HepG2 (cell line): ENCODE results near the gene SH3BGRL2. TPM values are rescaled to one million over a fixed set of nuclear protein-coding genes. Genes with fewer than 3 reads are reported as not detected.

ENCODE experiments used
- CBX2 ChIP-seq, 2 experiments: fragments of 200-600 bp in 1 of 2; sonication (generic); formaldehyde crosslinking in 1 of 2; IDR thresholded peaks; 2 replicates each; pipeline versions ENCODE4 v1.7.0 to v1.8.1; 2018 to 2022; ENCODE audit warnings: low read depth in 2 of 2, low read length in 1 of 2, mild to moderate bottlenecking in 1 of 2, missing genetic modification reagents in 1 of 2
- CC2D1A ChIP-seq: sonication (generic); formaldehyde crosslinking; IDR thresholded peaks from 2 replicates; pipeline ENCODE4 v1.8.1; 2023; ENCODE audit warnings: mild to moderate bottlenecking, missing genetic modification reagents
- DPF2 ChIP-seq: sonication (generic); formaldehyde crosslinking; IDR thresholded peaks from 2 replicates; pipeline ENCODE4 v1.4.0; 2020; ENCODE audit warnings: mild to moderate bottlenecking, low read depth, missing genetic modification reagents, borderline replicate concordance
- HNRNPK ChIP-seq: fragments of 200-400 bp; formaldehyde crosslinking; IDR thresholded peaks from 2 replicates; pipeline ENCODE4 v1.6.1; 2018; ENCODE audit warnings: low read length, low read depth, moderate library complexity, mild to moderate bottlenecking; ENCODE audit not compliant: poor library complexity, severe bottlenecking
- JARID2 ChIP-seq: sonication (generic); formaldehyde crosslinking; IDR thresholded peaks from 2 replicates; pipeline ENCODE4 v1.8.1; 2023; ENCODE audit warnings: missing genetic modification reagents, inconsistent platforms; ENCODE audit not compliant: insufficient replicate concordance
- MBD4 ChIP-seq: IDR thresholded peaks from 2 replicates; pipeline ENCODE4 v1.6.1; 2012; ENCODE audit warnings: low read length, inconsistent platforms, borderline replicate concordance
- PAX8 ChIP-seq: sonication (generic); formaldehyde crosslinking; IDR thresholded peaks from 2 replicates; pipeline ENCODE4 v1.8.0; 2022; ENCODE audit warnings: mild to moderate bottlenecking, missing genetic modification reagents, borderline replicate concordance
- POGZ ChIP-seq: sonication (generic); formaldehyde crosslinking; IDR thresholded peaks from 2 replicates; pipeline ENCODE4 v1.4.0; 2020; ENCODE audit warnings: mild to moderate bottlenecking, missing genetic modification reagents
- POLR2AphosphoS5 ChIP-seq: IDR thresholded peaks from 2 replicates; pipeline ENCODE4 v1.6.1; 2012; ENCODE audit warnings: low read depth, low read length
- REL ChIP-seq: sonication (generic); formaldehyde crosslinking; conservative IDR thresholded peaks from 2 replicates; pipeline ENCODE4 v1.8.0; 2022; ENCODE audit warnings: mild to moderate bottlenecking, missing genetic modification reagents, moderate library complexity
- REXO4 ChIP-seq: sonication (generic); formaldehyde crosslinking; IDR thresholded peaks from 2 replicates; pipeline ENCODE4 v1.8.0; 2022; ENCODE audit warnings: missing genetic modification reagents, mild to moderate bottlenecking, borderline replicate concordance
- SMYD3 ChIP-seq: sonication (generic); formaldehyde crosslinking; IDR thresholded peaks from 2 replicates; pipeline ENCODE4 v1.8.1; 2023; ENCODE audit warnings: mild to moderate bottlenecking, missing genetic modification reagents
- TBX3 ChIP-seq: fragments of 450-650 bp; IDR thresholded peaks from 2 replicates; pipeline ENCODE4 v1.6.1; 2017; ENCODE audit warnings: antibody characterized with exemption, mild to moderate bottlenecking, inconsistent platforms, borderline replicate concordance
- ZBTB3 ChIP-seq: sonication (generic); formaldehyde crosslinking; IDR thresholded peaks from 2 replicates; pipeline ENCODE4 v1.4.0; 2020; ENCODE audit warnings: low read depth, mild to moderate bottlenecking, moderate library complexity, missing genetic modification reagents, borderline replicate concordance
- ZNF614 ChIP-seq: IDR thresholded peaks from 2 replicates; pipeline ENCODE4 v1.6.1; 2018; ENCODE audit warnings: missing biosample characterization, missing genetic modification reagents, inconsistent platforms, borderline replicate concordance
- ZNF883 ChIP-seq: sonication (generic); formaldehyde crosslinking; IDR thresholded peaks from 2 replicates; pipeline ENCODE4 v1.5.1; 2020; ENCODE audit warnings: mild to moderate bottlenecking, missing genetic modification reagents; ENCODE audit errors: not compliant biosample characterization
- ZSCAN29 ChIP-seq: sonication (generic); formaldehyde crosslinking; conservative IDR thresholded peaks from 2 replicates; pipeline ENCODE4 v1.4.0; 2020; ENCODE audit warnings: mild to moderate bottlenecking, missing genetic modification reagents
- polyA plus RNA-seq, 8 experiments: library from polyadenylated mRNA; depleted of rRNA in 3 of 8; stranded (reverse) in 7 of 8; unstranded in 1 of 8; fragments of >200 nt; fragmentation: Illumina TruSeq in 4 of 8; extraction: Trizol in 4 of 8; gene quantifications; 2 replicates each; pipeline versions ENCODE4 v1.2.1 to v1.2.3, GENCODE V29; 2011 to 2016; ENCODE audit warnings: low read depth in 4 of 8, missing spikeins in 1 of 8, mixed read lengths in 1 of 8; ENCODE audit not compliant: insufficient read depth in 1 of 8
- total RNA-seq, 5 experiments: library from RNA; depleted of rRNA; stranded (reverse); fragments of >200 nt; fragmentation: Illumina TruSeq; extraction: Trizol; gene quantifications; 2 replicates each; pipeline ENCODE4 v1.2.3, GENCODE V29; 2016; ENCODE audit warnings: low read depth in 1 of 5
- TF ChIP-seq, protein P1 (sequence below): sonication (generic); formaldehyde crosslinking; IDR thresholded peaks from 2 replicates; pipeline ENCODE4 v1.5.1; 2020; ENCODE audit warnings: missing genetic modification reagents, mild to moderate bottlenecking, borderline replicate concordance
- TF ChIP-seq, protein P2 (sequence below): sonication (generic); formaldehyde crosslinking; IDR thresholded peaks from 2 replicates; pipeline ENCODE4 v1.5.0; 2020; ENCODE audit warnings: missing genetic modification reagents
- TF ChIP-seq, protein P3 (sequence below): sonication (generic); formaldehyde crosslinking; conservative IDR thresholded peaks from 2 replicates; pipeline ENCODE4 v1.8.0; 2022; ENCODE audit warnings: missing genetic modification reagents
- TF ChIP-seq, protein P4 (sequence below): IDR thresholded peaks from 2 replicates; pipeline ENCODE4 v1.6.1; 2016; ENCODE audit warnings: missing biosample characterization, missing genetic modification reagents, low read depth
- TF ChIP-seq, protein P5 (sequence below): sonication (generic); formaldehyde crosslinking; IDR thresholded peaks from 2 replicates; pipeline ENCODE4 v1.4.0; 2020; ENCODE audit warnings: missing genetic modification reagents
- TF ChIP-seq, protein P6 (sequence below): sonication (generic); formaldehyde crosslinking; IDR thresholded peaks from 2 replicates; pipeline ENCODE4 v1.4.0; 2020; ENCODE audit warnings: mild to moderate bottlenecking, low read depth, missing genetic modification reagents

Gene SH3BGRL2
- total and polyA plus RNA-seq, 2 of the 13 experiments (the other 11 are each of a cell fraction or from before 2014, with no cell fraction given), result 10.9 to 28.8 TPM

DNA sequence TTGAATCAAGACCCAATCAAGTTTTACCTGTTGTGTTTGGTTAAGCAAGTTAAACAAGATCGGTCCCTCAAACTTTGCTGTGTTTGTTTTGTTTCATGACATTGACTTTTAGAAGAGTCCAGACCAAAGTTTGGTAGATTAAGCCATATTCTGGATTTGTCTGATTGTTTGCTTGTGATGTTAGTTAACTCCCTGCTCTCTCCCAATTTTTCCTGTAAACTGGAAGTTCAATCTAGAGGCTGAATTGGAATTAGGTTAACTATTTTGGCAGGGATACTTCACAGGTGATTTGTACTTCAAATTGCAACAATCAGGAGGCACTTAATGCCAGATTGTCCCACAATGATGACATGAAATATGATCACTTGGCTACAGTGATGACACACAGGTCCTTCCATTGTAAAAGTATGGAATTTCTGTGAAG, 13.6 kb upstream of the SH3BGRL2 start (continued):
- TF ChIP-seq CBX2 (IDR thresholded peaks at IDR 0.05; ENCODE audit: low read depth, low read length) (no peak), CBX2 (CRISPR knock-in tag; IDR thresholded peaks at IDR 0.05; ENCODE audit: low read depth) (no peak), ZNF883 (CRISPR knock-in tag) (no peak), ZSCAN29 (CRISPR knock-in tag) (0 out of 2 replicates have a peak, but pooled peaks have one; percentile 54), DPF2 (peak; percentile 84; the same call in 1 of the 2 replicates), ZNF614 (CRISPR knock-in tag) (no peak), REXO4 (CRISPR knock-in tag) (no peak), JARID2 (CRISPR knock-in tag) (no peak), POLR2AphosphoS5 (no peak), MBD4 (0 out of 2 replicates have a peak, but pooled peaks have one; percentile 51), PAX8 (CRISPR knock-in tag) (no peak), REL (CRISPR knock-in tag) (no peak), ZBTB3 (CRISPR knock-in tag) (no peak), CC2D1A (CRISPR knock-in tag) (no peak), HNRNPK (no peak), TBX3 (no peak), POGZ (peak; percentile 79), SMYD3 (CRISPR knock-in tag) (no peak)
- TF ChIP-seq, protein P1, sequence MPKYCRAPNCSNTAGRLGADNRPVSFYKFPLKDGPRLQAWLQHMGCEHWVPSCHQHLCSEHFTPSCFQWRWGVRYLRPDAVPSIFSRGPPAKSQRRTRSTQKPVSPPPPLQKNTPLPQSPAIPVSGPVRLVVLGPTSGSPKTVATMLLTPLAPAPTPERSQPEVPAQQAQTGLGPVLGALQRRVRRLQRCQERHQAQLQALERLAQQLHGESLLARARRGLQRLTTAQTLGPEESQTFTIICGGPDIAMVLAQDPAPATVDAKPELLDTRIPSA, result no peak
- TF ChIP-seq, protein P2, sequence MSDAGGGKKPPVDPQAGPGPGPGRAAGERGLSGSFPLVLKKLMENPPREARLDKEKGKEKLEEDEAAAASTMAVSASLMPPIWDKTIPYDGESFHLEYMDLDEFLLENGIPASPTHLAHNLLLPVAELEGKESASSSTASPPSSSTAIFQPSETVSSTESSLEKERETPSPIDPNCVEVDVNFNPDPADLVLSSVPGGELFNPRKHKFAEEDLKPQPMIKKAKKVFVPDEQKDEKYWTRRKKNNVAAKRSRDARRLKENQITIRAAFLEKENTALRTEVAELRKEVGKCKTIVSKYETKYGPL, result no peak
- TF ChIP-seq, protein P3, sequence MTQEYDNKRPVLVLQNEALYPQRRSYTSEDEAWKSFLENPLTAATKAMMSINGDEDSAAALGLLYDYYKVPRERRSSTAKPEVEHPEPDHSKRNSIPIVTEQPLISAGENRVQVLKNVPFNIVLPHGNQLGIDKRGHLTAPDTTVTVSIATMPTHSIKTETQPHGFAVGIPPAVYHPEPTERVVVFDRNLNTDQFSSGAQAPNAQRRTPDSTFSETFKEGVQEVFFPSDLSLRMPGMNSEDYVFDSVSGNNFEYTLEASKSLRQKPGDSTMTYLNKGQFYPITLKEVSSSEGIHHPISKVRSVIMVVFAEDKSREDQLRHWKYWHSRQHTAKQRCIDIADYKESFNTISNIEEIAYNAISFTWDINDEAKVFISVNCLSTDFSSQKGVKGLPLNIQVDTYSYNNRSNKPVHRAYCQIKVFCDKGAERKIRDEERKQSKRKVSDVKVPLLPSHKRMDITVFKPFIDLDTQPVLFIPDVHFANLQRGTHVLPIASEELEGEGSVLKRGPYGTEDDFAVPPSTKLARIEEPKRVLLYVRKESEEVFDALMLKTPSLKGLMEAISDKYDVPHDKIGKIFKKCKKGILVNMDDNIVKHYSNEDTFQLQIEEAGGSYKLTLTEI (CRISPR knock-in tag), result no peak
- TF ChIP-seq, protein P4, sequence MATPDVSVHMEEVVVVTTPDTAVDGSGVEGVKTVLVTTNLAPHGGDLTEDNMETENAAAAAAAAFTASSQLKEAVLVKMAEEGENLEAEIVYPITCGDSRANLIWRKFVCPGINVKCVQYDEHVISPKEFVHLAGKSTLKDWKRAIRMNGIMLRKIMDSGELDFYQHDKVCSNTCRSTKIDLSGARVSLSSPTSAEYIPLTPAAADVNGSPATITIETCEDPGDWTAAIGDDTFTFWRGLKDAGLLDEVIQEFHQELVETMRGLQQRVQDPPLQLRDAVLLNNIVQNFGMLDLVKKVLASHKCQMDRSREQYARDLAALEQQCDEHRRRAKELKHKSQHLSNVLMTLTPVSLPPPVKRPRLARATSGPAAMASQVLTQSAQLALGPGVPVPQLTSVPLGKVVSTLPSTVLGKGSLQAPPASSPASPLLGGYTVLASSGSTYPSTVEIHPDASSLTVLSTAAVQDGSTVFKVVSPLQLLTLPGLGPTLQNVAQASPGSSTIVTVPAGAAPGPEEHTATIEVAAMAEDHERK (CRISPR knock-in tag), result no peak
- TF ChIP-seq, protein P5, sequence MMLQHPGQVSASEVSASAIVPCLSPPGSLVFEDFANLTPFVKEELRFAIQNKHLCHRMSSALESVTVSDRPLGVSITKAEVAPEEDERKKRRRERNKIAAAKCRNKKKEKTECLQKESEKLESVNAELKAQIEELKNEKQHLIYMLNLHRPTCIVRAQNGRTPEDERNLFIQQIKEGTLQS, result no peak
- TF ChIP-seq, protein P6, sequence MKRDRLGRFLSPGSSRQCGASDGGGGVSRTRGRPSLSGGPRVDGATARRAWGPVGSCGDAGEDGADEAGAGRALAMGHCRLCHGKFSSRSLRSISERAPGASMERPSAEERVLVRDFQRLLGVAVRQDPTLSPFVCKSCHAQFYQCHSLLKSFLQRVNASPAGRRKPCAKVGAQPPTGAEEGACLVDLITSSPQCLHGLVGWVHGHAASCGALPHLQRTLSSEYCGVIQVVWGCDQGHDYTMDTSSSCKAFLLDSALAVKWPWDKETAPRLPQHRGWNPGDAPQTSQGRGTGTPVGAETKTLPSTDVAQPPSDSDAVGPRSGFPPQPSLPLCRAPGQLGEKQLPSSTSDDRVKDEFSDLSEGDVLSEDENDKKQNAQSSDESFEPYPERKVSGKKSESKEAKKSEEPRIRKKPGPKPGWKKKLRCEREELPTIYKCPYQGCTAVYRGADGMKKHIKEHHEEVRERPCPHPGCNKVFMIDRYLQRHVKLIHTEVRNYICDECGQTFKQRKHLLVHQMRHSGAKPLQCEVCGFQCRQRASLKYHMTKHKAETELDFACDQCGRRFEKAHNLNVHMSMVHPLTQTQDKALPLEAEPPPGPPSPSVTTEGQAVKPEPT (CRISPR knock-in tag), result no peak
